ENCODE measurements around the gene AURKB. TPM values are rescaled to one million over a fixed set of nuclear protein-coding genes. Genes with fewer than 3 reads are reported as not detected.

Gene AURKB
- total and polyA plus RNA-seq, 2 of the 13 experiments (the other 11 are each of a cell fraction or from before 2014, with no cell fraction given), result 29.5 to 75.3 TPM

DNA sequence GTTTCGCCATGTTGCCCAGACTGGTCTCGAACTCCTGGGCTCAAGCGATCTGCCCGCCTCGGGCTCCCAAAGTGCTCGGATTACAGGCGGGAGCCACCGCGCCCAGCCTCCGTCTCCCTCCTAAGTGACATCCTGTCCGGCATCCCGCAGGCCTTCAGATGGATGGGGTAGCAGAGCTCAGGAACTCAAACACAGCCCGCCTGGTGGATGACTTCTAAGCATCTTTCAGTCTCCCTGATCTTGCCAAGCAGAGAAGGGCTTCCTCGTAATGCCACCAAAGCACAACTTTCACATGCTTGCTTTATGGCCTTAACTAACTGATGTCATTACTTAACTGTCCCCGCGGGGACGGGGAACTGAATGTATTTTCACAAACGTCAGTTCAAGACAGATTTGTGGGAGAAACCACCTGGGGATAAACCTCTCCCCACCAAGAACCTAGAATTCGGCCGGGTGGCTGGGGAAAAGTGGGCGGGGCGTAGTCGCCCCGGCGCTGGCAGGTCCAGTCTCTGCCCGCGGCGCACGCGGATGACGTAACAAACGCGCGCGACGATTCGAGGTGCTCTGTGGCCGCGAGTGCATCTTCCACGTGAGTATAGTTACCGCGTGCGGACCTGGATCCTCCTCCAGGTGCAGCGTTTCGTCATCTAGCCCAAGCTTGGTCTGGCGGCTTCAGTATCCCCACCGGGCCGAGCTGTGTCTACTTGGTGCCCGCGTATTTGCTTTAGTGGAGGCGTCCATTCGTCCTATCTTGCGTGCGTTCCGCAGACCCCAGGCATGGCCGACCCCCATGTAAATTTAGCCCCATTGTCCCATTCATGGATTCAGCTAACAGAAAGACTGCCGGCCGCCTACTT is 38.6 kb upstream of the AURKB start, which contains the start of gene PFAS (continued):
- TF ChIP-seq KDM1A (CRISPR knock-in tag; IDR thresholded peaks at IDR 0.05), result no peak
- peak; percentile 90 for TF ChIP-seq ZNF296 (CRISPR knock-in tag; conservative IDR thresholded peaks at IDR 0.05)
- TF ChIP-seq ZNF124 (CRISPR knock-in tag; IDR thresholded peaks at IDR 0.05), result no peak
- no peak for TF ChIP-seq FLYWCH1 (CRISPR knock-in tag; IDR thresholded peaks at IDR 0.05)
- TF ChIP-seq, protein P1, sequence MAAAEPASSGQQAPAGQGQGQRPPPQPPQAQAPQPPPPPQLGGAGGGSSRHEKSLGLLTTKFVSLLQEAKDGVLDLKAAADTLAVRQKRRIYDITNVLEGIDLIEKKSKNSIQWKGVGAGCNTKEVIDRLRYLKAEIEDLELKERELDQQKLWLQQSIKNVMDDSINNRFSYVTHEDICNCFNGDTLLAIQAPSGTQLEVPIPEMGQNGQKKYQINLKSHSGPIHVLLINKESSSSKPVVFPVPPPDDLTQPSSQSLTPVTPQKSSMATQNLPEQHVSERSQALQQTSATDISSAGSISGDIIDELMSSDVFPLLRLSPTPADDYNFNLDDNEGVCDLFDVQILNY (CRISPR knock-in tag; conservative IDR thresholded peaks at IDR 0.05), result peak; percentile 89
- TF ChIP-seq, protein P2, sequence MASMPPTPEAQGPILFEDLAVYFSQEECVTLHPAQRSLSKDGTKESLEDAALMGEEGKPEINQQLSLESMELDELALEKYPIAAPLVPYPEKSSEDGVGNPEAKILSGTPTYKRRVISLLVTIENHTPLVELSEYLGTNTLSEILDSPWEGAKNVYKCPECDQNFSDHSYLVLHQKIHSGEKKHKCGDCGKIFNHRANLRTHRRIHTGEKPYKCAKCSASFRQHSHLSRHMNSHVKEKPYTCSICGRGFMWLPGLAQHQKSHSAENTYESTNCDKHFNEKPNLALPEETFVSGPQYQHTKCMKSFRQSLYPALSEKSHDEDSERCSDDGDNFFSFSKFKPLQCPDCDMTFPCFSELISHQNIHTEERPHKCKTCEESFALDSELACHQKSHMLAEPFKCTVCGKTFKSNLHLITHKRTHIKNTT (CRISPR knock-in tag; IDR thresholded peaks at IDR 0.05), result no peak
- peak; percentile 74; the same call in 1 of the 2 replicates for TF ChIP-seq KDM5B (CRISPR knock-in tag; IDR thresholded peaks at IDR 0.05; ENCODE audit: borderline replicate concordance)
- no peak for TF ChIP-seq TCF7L2 (IDR thresholded peaks at IDR 0.05; ENCODE audit: low read depth, low read length)
- TF ChIP-seq NFE2 (CRISPR knock-in tag; IDR thresholded peaks at IDR 0.05), result no peak
- peak; percentile 70 for TF ChIP-seq SRF (IDR thresholded peaks at IDR 0.05; ENCODE audit: low read depth, low read length)
- no peak for TF ChIP-seq HNRNPK (IDR thresholded peaks at IDR 0.05; ENCODE audit: low read depth, low read length, poor library complexity, severe bottlenecking)
- no peak for TF ChIP-seq RBM39 (IDR thresholded peaks at IDR 0.05; ENCODE audit: low read depth, low read length, poor library complexity, severe bottlenecking)
- TF ChIP-seq, protein P3, sequence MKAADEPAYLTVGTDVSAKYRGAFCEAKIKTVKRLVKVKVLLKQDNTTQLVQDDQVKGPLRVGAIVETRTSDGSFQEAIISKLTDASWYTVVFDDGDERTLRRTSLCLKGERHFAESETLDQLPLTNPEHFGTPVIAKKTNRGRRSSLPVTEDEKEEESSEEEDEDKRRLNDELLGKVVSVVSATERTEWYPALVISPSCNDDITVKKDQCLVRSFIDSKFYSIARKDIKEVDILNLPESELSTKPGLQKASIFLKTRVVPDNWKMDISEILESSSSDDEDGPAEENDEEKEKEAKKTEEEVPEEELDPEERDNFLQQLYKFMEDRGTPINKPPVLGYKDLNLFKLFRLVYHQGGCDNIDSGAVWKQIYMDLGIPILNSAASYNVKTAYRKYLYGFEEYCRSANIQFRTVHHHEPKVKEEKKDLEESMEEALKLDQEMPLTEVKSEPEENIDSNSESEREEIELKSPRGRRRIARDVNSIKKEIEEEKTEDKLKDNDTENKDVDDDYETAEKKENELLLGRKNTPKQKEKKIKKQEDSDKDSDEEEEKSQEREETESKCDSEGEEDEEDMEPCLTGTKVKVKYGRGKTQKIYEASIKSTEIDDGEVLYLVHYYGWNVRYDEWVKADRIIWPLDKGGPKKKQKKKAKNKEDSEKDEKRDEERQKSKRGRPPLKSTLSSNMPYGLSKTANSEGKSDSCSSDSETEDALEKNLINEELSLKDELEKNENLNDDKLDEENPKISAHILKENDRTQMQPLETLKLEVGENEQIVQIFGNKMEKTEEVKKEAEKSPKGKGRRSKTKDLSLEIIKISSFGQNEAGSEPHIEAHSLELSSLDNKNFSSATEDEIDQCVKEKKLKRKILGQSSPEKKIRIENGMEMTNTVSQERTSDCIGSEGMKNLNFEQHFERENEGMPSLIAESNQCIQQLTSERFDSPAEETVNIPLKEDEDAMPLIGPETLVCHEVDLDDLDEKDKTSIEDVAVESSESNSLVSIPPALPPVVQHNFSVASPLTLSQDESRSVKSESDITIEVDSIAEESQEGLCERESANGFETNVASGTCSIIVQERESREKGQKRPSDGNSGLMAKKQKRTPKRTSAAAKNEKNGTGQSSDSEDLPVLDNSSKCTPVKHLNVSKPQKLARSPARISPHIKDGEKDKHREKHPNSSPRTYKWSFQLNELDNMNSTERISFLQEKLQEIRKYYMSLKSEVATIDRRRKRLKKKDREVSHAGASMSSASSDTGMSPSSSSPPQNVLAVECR (CRISPR knock-in tag; IDR thresholded peaks at IDR 0.05; ENCODE audit: borderline replicate concordance), result peak; percentile 98
- no peak for TF ChIP-seq FOXP1 (IDR thresholded peaks at IDR 0.05)
- TF ChIP-seq FOXP1 (CRISPR knock-in tag; IDR thresholded peaks at IDR 0.05), result no peak
- no peak; the same call in 1 of the 2 replicates for TF ChIP-seq MEIS2 (CRISPR knock-in tag; IDR thresholded peaks at IDR 0.05)
- TF ChIP-seq HCFC1 (IDR thresholded peaks at IDR 0.05; ENCODE audit: low read depth, low read length), result peak; percentile 71
- TF ChIP-seq, protein P4, sequence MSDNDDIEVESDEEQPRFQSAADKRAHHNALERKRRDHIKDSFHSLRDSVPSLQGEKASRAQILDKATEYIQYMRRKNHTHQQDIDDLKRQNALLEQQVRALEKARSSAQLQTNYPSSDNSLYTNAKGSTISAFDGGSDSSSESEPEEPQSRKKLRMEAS (IDR thresholded peaks at IDR 0.05), result peak; percentile 99
- 0 out of 2 replicates have a peak, but pooled peaks have one; percentile 27 for TF ChIP-seq GATA4 (IDR thresholded peaks at IDR 0.05; ENCODE audit: borderline replicate concordance, low read depth)
- TF ChIP-seq CBX2 (IDR thresholded peaks at IDR 0.05; ENCODE audit: low read depth, low read length), result no peak
- TF ChIP-seq CBX2 (CRISPR knock-in tag; IDR thresholded peaks at IDR 0.05; ENCODE audit: low read depth), result no peak
- TF ChIP-seq MXD4 (CRISPR knock-in tag; IDR thresholded peaks at IDR 0.05), result peak; percentile 99
- no peak; the same call in 1 of the 2 replicates for TF ChIP-seq ZNF670 (CRISPR knock-in tag; IDR thresholded peaks at IDR 0.05; ENCODE audit: borderline replicate concordance)
- TF ChIP-seq TBL1XR1 (IDR thresholded peaks at IDR 0.05; ENCODE audit: borderline replicate concordance, low read length, partially characterized antibody), result peak; percentile 24

All from HepG2 (cell line).